ENCODE data around the gene DIAPH3. TPM values are rescaled to one million over a fixed set of nuclear protein-coding genes. Genes with fewer than 3 reads are reported as not detected.

The DIAPH3 gene
- total RNA-seq, 1 donor from 2014 or later, result 5.8 TPM

DNA sequence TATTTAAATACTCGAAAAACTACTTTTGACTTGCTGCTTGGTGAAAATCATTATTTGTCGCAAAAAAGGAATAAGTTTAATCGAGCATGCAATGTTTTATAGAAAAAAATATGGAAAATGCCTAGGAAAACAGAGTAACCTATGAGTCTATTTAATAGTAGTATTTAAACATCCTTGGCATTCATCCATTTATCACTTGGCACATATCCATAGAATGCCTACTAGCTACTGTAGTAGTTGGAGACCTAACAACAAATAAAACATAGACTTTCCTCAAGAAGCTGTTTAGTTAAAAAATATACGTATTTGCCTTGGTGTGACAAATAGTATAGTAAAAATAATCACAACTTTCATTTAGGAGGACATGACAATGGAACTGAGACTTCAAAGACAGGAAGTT lies 302.1 kb downstream of the DIAPH3 start:
- no peak for DNase-seq

DNA sequence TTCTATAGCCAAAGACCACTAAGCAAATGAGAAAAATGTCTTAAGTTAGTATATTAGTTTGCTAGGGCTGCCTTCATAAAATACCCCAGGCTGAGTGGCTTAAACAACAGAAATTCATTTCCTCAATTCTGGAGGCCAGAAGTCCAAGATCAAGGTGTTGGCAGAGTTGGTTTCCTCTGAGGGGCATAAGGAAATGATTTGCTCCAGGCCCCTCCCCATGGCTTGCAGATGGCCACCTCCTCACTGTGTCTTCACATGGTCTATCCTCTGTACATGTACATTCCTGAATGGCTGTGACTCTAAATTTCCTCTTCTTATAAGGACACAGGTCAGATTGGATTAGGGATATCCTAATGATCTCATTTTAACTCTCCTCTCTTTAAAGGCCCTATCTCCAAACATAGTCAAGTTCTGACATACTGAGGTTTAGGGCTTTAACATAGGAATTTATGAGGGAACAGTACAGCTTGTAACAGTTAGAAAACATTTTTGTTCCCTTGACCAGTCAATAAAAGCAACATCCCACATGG lies 307.4 kb downstream of the DIAPH3 start:
- DNase-seq, result no peak

DNA sequence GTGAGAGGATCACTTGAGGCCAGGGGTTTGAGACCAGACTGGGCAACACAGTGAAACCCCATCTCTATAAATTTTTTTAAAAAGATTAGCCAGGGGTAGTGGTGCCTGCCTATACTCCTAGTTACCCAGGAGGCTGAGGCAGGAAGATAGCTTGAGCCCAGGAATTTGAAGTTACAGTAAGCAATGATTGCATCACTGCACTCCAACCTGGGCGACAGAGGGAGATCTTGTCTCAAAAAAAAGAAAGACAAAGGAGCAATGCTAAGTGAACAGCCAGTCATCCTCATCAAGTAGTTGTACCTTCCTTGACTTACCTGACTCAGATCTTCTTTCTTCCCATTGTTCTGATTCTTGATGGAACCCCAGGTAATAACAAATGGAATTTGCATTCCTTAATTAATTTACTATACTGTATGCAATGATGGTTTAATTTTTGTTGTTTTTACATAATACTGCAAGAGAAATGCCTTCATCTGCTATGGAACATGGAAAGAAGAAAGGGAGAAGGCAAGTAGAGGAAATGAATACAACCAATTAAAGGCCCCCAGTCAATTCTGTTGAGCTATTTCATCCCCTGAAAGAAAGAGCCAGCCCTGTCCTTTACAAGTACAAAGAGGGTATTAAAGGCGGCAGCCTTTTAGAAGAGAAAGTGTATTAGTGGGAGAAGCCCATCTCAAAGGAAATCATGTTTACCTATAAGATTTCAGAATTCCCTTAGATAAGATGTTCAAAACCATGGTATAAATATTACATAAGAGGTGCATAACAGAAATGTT lies 316.7 kb downstream of the DIAPH3 start:
- DNase-seq, result no peak

DNA sequence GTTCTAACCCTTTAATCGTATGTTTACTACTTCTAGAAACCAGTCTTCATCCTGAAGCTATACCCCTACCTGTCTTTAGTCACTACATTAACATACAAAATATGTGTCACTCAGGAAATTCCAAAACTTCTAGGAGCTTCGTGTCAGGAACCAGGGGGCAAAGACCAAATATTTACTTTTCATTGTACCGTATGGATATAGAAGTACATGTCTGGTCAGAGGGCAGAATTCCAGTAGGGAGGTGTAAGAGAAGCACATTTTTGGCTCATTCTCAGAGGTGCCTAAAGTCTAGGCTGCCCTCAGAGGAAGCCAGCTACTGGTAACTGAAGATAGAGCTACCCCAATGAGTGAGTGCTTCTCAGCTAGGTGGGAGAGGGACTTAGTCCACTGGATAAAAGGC lies 320.7 kb downstream of the DIAPH3 start:
- no peak for DNase-seq

DNA sequence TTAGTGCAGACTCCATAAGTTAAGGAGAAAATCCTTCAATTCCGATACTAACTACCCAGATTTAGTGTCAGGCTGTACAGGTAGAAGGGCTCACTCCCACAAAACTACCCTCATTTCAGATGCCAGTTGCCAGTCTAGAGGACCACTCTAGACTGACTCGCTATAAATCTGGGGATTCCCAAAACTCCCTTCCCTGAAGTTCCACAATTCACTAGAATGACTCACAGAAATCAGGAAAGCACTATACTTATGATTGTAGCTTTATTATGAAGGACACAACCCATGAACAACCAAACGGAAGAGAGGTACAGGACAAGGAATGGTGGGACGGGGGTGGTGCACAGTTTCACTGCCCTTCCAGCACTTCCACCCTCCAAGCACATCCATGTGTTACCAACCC lies 321.2 kb downstream of the DIAPH3 start:
- DNase-seq, result no peak

DNA sequence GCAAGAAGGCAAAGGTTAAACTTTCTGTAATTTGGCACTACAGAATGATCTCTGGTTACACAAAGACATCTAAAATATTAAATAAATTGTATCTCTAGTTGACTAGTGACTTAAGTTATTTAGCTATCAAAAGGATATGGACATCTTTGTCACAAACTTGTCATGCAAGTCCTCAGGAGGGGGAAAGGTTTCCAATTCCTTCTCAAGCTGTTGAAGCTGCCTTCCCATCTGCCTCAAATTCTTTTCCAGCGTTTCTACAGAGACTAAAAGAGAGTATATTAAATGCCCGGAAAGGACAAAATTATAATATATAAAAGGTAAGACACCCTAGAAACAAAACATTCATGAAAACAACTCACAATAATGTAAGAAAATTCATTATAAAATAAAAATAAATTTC lies 324.5 kb downstream of the DIAPH3 start:
- no peak for DNase-seq

DNA sequence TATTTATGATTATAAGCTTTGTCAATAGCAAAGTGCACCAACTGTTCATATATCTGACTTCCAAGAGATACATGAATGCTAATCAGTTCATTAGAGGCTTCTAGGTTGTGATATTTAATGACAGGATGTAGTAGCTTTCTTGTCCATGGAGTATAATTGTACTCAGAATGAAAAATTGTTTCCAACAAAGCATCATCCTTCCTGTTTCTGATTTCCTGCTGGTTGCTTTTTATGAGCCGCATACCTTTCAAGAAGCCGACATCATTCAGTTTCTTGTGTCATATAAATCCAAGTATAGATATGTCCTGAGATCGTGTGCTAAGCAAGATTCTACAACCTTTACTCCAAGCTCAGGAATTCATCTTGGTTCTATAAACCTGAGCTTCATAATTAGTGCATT lies 326.6 kb downstream of the DIAPH3 start:
- no peak for DNase-seq

DNA sequence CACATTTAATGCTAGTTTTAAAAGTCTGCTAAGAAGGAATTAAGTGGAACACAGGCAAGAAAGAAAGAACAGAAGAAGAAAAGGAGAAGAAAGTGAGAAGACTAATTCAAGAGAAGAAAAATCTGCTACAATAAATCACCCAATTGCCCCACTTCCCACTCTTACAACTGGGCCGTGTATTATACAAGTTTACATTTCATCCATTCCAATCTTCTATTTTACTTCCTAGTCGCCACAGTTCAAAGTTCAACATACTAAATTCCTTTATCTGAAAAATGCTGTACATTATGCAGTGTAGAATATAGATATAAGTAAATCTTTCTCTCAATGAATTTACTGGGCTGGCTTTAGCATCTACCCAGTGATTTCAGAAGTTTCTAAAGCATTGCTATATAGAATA lies 328.2 kb downstream of the DIAPH3 start:
- DNase-seq, result no peak

DNA sequence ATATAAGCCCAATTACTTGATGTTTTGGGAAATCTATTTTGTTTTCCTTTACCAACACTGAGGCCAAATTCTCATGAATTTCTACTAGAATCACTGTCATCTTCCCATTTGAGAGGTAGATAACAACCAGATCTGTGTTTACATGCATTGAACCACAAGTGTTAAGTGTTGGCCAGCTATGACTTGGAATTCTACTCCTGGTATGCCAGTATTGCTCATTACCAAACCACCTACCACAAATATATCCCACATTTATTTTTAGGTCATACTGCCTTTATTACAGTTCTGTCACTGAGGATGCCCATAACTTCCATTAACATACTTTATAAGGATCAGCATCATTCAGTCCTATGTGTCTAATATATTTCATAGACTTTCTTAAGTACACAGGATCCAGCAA lies 328.9 kb downstream of the DIAPH3 start:
- DNase-seq, result no peak

DNA sequence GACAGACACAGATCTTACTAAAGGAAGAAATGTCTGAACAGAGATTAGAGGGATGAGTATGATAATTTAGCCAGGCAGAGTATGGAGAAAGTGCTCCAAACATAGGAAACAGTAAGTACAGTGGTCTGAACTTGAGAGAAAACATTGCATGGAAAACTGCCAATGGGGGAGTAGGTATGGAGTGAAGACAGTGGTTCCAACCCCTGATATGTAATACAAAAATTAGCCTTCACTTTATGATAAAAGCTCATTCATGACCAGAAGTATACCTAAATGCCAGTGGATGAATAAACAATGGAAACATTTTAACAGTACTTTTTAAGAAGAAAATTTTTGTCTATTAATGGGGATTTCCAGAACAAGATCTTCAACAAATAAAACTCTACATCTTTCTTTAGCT lies 334.0 kb downstream of the DIAPH3 start:
- no peak for DNase-seq

DNA sequence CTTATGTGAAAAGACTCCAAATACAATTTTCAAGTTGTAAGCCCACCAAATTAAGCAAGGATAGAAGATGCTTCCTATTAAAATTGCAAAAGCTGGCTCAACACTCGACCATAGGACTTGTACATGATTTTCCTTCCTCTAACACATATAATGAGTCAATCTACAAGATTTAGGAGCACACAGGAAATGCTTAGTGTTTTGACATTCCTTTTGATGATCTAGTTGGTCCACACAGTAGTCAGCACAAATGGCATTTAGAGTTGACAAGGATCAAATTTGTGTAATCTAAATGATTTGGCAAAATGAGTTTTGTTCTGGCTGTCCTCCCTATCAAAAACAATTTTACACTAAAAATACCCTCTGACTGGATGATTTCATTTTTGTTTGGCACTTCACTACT lies 340.2 kb downstream of the DIAPH3 start:
- no peak for DNase-seq

DNA sequence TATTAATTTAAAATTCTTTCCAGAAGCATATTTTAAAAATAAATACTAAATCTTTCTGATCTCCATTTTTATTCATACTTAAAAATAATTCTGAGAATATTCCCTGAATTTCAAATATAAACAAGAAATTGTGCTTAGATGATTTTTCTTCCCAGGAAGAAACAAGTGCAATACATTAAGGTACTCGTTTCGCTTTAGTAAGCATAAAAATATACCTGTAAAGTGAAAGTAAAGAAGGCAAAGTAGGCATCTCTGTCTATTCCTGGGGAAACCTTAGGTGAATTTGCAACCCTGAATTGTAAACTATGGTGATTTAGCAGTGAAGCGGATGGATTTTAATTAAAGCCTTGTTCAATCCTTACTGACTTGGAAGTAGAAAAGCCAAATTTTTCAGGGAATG lies 354.2 kb downstream of the DIAPH3 start:
- DNase-seq, result no peak

DNA sequence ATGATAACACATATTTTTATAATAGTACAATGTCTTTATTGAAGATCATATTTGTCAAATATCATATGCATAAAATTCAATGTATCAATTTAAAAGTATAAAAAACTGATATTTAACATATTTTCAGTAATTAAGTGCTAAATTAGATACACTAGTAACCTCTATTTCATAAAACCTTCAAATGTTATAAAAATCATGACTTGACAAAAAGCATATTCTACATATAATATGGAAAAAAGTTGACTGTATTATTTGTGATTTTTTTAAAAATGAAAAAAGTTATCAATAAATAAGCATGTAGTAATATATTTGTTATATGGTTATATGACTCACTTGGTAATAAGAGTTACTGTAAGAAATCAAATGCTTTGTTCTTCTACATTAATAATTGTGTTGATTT lies 356.9 kb downstream of the DIAPH3 start:
- DNase-seq, result no peak

DNA sequence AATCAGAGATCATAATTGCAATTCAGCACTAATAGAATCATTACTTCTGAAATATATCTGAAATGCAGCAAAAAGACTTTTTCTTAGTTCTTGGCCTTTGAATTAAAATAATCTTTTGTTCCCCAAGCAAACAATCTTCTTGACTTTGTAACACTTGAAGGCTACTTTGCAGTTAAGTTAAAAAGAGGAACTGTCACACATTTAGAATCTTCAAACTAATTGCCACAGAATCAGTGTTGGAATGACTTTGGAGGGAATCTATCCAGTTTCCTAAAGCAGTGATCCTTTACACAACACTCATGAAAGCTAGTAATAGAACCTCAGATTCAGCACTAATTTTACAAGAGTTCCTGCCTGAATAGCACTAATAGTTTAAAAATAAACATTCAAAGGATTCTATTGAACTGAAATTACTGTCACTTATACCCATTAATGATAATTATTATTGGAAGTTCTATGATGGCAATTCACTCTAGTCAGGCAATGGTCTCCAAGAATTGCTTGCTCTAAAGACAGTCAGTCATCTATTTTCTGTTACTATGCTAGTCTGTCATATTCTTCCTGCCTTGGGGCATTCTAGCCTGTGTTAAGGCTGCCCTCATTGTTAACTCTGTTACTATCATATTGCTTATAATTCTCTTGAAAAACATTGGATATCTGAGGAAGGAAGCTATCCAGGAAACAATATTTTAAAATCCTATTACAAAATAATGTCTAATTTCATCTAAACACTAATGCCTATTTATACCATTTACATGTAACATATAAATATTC lies 362.4 kb downstream of the DIAPH3 start:
- no peak for DNase-seq

DNA sequence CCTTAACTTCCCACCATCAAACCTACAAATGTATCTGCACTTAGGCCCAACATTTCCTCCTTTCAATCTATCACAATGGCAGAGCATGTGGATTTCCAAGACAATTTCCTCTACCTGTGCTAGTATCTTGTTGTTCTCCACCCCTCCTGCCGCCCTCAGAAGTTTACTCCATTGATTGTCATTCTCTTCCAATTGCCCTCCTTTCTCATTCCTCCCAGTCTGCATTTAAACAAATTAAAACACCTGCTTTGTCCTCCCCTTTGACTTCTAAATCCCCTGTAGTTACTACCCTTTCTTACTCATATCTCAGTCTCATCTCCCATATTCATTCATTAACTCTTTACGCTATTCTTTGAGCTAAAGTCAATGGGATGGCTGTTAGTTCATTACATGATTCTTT lies 370.6 kb downstream of the DIAPH3 start:
- DNase-seq, result no peak

DNA sequence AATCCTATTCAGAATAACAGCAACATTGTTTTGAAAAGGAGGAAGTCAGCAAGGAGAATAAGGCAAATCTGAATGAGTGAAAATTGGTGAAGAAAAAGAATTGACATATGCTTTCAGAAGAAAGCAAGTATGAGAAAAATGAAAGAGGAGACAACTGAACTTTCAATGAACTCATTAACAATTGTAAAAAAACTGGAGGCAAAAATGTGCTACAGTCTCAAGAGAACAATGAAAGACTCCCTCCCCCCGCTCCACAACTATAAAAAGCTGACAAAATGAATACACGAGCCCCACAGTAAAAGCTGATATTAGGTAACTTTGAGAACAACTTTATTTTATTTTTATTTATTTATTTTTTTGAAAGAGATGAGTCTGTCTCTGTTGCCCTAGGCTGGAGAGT lies 373.1 kb downstream of the DIAPH3 start:
- DNase-seq, result no peak

DNA sequence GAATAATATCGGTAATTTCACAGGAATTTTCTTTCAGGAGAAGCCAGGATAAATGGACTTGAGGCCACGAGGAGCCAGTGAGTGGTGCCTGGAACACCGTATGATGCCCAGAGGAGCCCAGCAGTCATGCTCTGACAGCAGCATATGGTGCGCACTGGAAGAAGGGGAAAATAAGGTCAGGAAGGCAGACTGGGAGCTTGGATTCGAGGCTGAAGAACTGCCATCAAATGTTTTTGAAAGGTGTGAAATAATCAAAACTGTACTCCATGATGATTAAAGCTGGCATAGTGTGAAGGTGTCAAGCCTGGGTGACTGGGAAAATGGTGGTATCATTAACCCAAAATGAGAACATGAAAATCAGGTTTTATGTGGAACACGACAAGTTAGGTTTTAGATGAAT lies 374.2 kb downstream of the DIAPH3 start:
- no peak for DNase-seq

DNA sequence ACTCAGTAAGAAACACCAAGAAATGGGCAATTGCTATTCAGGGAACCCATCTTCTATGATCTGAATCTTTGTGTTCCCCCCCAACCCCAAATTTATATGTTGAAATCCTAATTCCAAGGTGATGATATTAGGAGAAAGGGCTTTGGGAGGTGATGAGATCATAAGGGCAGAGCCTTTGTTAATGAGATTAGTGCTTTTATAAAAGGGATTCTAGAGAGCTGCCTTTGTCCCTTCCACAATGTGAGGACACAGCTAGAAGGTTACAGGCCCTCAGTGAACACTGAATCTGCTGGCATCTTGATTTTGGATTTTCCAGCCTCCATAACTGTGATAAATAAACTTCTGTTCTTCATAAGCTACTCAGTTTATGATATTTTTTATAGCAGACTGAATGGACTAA lies 376.0 kb downstream of the DIAPH3 start:
- no peak for DNase-seq

DNA sequence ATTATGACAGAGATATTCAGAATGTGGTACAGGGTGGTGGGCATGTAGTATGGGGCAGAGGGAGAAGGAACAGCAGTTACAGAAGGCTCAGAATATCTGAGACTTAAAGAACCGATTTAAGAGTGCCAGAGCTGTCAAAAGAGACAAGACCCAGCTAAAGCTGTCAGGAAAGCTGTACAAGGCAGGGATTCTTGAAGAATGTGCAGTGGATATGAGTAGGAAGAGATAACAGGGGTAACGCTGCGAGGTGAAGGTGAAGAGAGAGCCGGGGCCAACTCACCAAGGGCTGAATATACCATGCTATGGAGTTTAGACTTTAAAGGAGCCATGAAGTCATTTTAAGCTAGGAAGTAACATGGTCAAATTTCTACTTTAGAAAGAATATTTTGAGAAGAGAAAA lies 381.0 kb downstream of the DIAPH3 start:
- DNase-seq, result no peak

DNA sequence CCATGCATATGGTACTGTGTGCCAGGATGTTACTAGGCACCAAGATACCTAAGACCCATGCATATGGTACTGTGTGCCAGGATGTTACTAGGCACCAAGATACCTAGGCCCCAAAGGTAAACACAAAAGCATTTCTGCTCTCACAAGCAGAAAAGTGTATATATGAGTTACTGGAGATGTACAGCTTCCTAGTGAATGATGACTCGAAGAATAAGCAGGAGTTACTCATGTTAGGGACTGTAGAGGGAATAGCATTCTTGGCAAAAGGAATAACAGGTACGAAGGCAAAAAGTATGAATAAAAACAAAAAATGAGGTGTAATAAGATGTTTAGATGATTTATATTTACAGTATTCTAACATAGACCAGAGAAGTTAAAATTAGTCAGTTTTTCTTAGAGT lies 383.7 kb downstream of the DIAPH3 start:
- DNase-seq, result no peak

DNA sequence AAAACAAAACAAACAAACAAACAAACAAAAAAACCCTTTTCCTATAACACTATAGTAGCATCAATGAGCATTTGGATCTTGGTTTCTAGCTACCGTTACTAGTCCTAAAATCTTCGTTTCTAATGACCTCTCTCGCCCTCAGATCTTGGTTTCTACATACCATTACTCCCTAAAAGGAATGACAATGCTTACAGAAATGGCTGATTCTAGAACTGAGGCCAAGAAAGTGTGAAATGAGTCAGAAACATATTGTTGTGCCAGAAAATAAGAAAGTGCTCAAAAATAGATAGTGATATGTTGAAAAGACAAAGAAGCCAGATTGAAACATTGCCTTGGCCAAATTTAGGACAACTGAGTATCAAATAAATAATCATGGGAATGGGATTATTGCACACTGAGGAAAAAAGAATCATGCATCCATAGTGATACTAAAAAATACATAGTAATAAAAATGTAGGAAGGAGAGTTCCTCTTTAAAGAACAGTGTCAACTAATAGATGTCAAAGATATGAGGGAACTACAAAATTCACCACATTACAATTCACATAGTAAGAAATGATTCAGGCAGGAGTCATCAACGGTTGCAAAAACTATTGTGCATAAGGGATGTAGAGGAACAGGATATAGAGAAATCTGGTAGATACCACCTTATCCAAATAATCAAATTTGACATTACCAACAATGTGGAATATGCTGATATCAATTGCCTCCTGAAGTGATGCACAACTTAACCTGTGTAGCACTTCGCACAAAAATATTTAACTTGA lies 386.6 kb downstream of the DIAPH3 start:
- DNase-seq, result no peak

DNA sequence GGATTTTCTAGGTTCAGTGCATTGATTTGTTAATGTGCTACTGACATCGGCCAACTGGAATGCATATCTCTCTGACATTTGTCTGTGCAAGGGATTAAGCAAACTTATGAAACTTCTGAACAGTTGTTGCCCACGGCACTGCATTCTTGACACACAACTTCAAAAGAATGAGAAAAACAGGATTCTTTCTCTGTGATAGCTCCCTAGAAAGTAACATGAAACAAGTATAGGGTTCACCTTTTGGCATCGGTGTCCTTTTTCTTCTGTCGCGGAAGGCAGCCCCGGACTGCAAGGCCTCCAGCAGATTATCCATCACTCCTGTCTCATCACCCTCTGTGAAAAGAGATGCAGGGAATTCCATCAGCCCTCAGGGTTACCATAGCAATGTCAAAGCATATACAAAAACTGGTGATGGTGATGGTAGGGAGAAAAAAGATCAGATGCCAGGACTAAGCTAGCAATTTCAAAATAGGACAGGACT lies 389.2 kb downstream of the DIAPH3 start:
- DNase-seq, result no peak

DNA sequence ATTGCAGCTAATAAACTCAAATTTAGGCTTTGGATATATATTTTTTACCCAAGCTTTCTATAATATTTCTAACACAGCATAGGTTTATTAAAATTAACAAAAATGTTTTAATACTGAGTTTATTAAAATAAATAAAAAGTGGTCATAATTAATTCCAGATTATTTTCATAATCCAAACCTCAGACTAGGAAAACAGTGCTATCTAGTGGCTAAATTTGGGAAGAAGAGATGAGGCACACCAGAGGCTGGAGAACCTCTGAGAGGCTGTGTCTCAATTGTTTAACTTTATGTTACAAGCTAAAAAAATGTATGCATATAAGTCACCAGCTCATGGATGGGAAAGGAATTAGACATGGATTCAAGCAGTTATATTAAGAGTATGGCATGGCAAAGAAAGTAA lies 392.5 kb downstream of the DIAPH3 start:
- DNase-seq, result no peak

Measured in occipital lobe (tissue), 2 donors.